NOMO-1 treated with dmso at 0.1 percent for 144 hours (cell line): ENCODE data around the gene TOR4A.

Source experiments
- DNase-seq: peaks from one replicate; lab custom pipeline; 2025; ENCODE audit not compliant: unreplicated experiment; lab: John Stamatoyannopoulos, UW

The TOR4A gene

DNA sequence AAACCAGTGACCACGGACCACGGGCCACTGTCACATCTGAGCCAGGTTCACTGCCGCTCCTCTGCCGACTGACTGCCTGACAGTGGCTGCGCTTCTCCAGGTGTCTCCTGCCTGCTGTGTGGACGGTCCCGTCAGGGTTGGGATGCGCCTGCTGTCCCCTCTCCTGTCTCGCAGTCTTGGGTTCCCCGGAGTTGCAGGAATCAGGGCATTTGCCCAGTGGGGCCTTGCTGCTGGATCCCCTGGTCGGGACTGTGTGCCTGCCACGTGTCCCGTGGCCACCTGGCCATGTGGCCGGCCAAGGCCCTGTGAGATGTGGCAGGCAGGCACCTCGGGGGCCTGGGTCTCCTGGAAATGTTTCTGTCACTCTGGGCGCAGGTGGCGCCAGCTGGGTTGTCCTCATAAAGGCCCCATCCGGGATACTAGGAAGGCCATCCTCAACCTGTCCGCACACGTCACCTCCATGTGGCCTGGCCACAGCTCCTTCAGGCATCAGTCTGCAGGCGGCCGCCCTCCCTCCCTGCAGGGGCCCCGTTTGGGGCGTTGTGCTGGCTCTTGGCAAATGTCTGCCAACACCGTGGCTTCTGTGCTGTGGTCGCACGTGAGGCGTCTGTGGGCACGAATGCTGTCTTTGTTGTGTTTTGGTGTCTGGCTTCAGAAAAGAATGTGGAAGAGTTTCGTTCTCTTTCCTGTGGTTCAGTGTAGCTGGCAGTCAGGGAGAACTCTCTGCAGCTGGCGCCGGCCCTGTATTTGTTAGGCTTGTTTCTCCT lies 6.4 kb upstream of the TOR4A start:
- DNase-seq, result no peak

DNA sequence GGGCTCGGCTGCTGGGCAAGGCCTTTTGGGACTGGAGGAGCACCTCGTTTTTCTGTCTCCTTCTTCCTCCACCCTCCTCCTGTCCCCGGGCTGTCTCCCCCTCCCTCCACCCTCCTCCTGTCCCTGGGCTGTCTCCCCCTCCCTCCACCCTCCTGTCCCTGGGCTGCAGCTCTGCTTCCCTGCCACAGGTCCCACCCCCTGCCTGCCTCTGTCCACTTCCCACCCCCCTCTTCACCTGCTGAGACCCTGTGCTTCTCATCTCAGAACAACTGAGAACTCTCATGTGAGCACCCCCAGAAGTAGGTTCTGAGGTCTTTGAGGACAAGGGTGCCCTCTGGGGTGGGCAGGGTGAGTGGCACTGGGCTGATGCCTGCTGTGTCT lies 5.8 kb upstream of the TOR4A start:
- DNase-seq, result no peak

DNA sequence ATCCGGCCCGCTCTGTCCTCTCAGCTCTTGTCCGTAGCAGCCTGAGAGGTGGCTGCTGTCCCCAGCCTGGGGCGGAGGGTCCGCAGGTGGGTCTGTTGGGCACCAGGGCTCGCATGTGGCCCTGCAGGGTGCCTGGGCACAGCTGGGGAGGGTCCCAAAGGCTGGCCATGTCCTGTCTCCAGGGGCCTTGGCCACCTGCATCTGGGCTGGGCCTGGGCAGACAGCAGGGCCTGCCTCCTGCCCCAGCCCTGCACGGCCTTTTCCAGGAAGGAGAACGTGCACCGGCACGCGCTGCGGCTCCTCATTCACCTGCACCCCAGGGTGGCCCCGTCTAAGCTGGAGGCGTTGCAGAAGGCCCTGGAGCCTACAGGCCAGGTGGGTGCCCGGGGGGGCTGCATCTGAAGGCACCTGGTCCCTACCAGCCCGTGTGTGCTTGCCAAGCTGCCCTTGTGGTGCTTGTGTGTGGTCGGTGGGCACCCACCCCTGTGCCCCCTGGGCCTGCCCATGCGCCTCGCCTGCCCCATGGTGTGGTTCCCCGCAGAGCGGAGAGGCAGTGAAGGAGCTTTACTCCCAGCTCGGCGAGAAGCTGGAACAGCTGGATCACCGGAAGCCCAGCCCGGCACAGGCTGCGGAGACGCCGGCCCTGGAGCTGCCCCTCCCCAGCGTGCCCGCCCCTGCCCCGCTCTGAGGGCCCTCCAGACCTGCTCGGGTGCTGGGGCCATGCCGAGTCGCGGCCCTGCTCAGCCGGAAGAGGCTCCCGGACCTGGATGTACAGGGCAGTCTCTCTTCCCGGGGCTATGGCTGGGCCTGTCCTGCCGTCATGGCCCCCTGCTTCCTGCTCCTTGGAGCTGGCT lies 5.1 kb upstream of the TOR4A start:
- DNase-seq, result no peak

GRCh38 chr9:137273095-137273490 lies 4.4 kb upstream of the TOR4A start:
- DNase-seq, result no peak

- no peak for DNase-seq
Observed at GRCh38 chr9:137273611-137274320, 3.8 kb upstream of the TOR4A start.

DNA sequence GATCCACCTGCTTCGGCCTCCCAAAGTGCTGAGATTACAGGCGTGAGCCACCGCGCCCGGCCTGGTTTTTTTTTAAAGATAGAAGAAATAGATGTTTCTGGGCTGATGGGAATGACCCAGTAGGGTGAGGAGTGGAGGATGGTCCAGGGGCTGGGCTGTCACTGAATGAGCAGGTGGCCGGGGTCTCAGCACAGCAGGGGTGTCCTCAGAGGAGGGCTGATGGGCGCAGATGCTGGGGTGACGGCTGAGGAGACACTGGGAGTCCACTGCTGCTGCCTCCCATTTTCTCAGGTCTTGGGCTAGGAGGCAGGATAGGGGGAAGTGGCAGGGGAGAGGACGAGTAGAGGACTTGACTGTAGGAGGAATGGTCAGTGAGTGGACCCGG lies 2.3 kb upstream of the TOR4A start:
- no peak for DNase-seq

GRCh38 chr9:137275588-137276472 lies 1.7 kb upstream of the TOR4A start:
- no peak for DNase-seq

GRCh38 chr9:137276473-137277328 lies 825 bp upstream of the TOR4A start:
- DNase-seq, result peak; percentile 76

DNA sequence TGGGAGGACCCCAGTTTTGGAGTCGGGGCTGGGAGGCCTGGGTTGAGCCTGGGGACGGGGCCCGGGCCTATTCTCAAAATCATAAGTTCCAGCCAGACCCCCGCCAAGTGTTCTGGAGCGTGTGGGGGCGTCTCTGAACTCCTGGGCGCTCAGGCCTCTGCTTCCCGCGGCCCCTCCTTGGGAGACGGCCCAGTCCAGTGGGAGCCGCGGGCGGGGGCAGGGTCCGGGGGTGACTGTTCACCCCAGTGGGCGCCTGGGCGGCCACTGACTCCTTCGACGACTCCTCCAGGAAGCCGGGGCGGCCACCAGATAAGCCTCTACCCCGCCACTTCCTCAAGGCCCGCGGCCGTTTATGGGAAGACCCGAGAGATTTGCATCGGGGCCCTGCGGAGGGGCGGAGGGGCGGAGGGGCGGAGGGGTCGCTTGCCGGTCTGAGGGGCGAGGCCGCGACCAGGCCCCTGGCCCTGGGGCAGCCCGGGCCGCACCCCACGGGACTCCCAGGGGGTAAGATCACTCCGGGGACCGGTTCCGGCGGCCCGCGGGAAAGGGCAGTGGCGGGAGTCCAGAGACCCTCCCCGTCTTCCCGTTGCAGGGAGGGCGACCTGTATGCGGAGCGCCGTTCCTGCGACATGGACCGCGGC lies 655 bp downstream of the TOR4A start:
- DNase-seq, result peak; percentile 47

DNA sequence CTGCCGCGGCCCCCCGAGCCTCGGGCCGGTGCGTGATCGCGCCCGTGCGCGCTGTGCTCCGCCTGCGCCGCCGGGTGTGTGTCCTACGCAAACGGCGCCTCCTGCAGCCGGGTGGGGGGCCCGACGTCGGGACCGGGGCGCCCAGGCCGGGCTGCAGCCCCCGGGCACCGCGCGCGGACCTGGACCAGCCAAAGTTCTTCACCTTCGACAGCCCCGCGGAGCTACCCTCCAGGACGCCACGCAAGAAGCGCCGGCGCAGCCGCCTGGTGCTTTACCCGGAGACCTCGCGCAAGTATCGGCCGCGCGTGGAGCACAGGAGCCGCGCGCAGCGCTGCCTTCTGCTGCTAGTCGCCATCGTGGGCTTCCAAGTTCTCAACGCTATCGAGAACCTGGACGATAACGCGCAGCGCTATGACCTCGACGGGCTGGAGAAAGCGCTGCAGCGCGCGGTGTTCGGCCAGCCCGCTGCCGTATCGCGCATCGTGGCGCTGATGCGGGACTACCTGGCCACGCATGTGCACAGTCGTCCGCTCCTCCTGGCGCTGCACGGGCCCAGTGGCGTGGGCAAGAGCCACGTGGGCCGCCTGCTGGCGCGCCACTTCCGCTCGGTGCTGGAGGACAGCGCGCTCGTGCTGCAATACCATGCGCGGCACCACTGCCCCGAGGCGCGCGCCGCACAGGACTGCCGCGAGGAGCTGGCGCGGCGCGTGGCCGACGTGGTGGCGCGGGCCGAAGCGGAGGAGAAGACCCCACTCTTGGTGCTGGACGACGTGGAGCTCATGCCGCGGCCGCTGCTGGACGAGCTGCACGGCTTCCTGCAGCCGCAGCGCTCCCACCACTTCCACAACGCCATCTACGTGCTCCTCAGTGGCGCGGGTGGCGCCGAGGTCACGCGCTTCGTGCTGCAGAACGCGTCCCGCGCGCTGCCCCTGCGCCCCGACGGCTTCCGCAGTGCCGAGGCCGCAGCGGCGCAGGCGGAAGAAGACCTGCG lies 1.5 kb downstream of the TOR4A start:
- DNase-seq, result no peak

DNA sequence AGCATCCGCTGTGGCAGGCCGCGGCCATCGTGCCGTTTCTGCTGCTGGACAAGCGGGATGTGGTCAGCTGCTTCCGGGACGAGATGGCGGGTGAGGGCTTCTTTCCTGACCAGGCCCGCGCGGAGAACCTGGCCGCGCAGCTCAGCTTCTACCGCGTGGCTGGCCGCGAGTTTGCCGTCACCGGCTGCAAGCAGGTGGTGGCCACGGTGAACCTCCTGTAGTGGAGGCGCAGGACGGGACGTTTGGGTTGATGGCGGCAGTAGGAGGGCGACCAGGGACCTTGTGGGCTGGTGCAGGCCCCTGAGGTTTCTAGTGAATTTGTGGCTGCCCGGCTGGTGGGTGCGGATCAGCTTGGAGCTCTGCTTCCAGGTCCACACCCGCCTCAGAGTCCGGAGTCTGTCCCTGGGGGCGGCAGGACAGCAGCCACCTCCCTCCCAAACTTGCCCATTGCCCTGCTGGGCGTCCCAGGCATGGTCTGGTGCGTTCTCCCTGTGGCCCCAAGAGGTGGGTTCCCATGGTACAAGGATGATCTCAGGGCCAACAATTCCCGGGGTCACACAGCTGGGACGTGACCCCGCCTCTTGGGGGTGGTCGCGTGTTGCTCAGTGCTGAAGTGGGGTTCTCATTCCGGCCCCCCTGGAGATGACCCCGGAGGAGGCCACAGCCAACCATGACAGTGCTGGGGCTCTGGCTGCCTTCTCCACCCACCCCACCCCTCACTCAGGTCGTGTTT lies 2.4 kb downstream of the TOR4A start:
- DNase-seq, result no peak

DNA sequence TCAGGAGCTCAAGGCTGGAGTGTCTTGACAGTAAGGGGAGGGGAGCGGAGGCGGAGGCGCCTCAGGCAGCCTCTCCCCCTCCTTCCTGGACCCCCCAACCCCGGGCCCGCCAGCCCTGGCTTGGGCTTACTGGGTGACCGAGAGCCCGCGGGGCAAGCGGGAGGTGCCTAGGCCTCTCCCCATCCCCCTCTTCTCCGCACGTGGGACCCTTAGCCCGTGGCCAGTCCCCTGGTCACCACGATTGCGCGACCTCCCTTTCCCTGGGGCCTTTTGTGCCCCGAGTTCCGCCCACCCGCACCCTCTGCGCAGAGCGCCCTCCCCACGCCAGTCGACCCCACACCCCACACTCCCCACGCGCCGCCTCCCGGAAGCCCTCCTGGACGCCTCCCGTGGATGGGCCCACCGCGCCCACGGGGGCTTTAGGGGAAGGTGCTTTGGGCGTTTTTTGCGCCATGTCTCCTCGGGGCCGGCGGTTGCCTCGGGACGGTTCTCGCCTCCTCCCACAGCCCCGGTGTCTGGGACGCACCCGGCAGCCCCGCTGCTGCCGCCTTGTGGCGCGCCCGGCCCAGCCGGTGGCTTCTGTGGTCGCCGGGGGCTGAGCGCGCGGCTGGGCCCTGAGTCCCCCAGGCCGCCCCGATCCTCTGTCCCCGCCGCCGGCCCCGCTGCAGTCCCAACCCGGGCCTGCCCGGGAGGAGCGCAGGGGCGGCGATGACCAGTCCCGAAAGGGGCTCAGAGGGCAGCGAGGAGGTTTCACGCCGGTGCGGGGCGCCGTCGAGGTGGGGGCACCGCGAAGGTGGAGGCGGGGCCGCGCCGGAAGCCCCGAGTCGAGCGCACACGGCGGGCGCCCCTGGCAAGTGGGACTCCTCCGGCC lies 3.2 kb downstream of the TOR4A start:
- no peak for DNase-seq

GRCh38 chr9:137281345-137282116 lies 4.0 kb downstream of the TOR4A start:
- no peak for DNase-seq

GRCh38 chr9:137286975-137287383 lies 9.5 kb downstream of the TOR4A start:
- DNase-seq, result no peak

DNA sequence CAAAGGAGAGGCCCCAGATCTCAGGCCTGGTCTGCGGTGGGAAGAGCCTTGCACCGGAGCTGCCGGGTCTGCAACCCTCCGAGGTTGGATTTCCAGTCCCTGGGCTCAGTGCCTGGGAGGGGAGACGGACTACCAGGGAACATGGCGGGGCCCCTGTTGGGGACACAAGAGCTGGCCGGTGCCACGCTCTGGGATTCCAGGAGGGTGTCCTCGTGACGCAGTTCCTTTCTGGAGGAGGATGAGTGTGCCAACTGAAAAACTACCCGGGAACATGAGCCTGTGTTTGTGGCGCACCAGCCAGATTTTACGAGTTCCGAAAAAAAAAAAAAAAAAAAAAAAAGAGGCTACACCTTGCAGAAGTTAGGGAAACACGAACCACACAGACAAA lies 15.6 kb downstream of the TOR4A start:
- no peak for DNase-seq
